Mesenchymal stem cell (in vitro differentiated cells and primary cell): ENCODE results near the gene COL4A2.
A peak's percentile ranks its signal among the peaks of the same experiment; 100 is the strongest.

Source experiments
- DNase-seq: peaks from one replicate; pipeline ENCODE4 v3.0.0-alpha.2; 2013
- H2AFZ ChIP-seq: one replicate; pipeline ENCODE4 v1.6.1; 2013; ENCODE audit warnings: low read depth, mild to moderate bottlenecking, control low read depth, inconsistent platforms, low read length, moderate library complexity
- H2AK5ac ChIP-seq: 2 replicates; pipeline ENCODE4 v1.6.1; 2013; ENCODE audit warnings: low read length, moderate library complexity, mild to moderate bottlenecking, inconsistent platforms; ENCODE audit not compliant: severe bottlenecking
- H2BK120ac ChIP-seq: one replicate; pipeline ENCODE4 v1.6.1; 2013; ENCODE audit warnings: low read depth, mild to moderate bottlenecking, inconsistent platforms, low read length, moderate library complexity
- H2BK12ac ChIP-seq, 2 experiments: one replicate each; pipeline ENCODE4 v1.6.1; 2013; ENCODE audit warnings: inconsistent platforms in 2 of 2, low read length in 2 of 2, mild to moderate bottlenecking in 2 of 2, moderate library complexity in 2 of 2, control low read depth in 1 of 2
- H2BK15ac ChIP-seq: one replicate; pipeline ENCODE4 v1.6.1; 2013; ENCODE audit warnings: mild to moderate bottlenecking, low read depth, inconsistent platforms; ENCODE audit not compliant: poor library complexity, severe bottlenecking
- H2BK5ac ChIP-seq: 2 replicates; pipeline ENCODE4 v1.6.1; 2013; ENCODE audit warnings: low read depth, mild to moderate bottlenecking, low read length, control low read depth, inconsistent platforms; ENCODE audit not compliant: poor library complexity, severe bottlenecking
- H3K14ac ChIP-seq, 2 experiments: one replicate each; pipeline ENCODE4 v1.6.1; 2013; ENCODE audit warnings: inconsistent platforms in 2 of 2, low read length in 2 of 2, control low read depth in 1 of 2, mild to moderate bottlenecking in 1 of 2, moderate library complexity in 1 of 2
- H3K18ac ChIP-seq, 2 experiments: one replicate each; pipeline ENCODE4 v1.6.1; 2013; ENCODE audit warnings: inconsistent platforms in 2 of 2, low read length in 2 of 2, control low read depth in 1 of 2, low read depth in 1 of 2, mild to moderate bottlenecking in 1 of 2
- H3K23ac ChIP-seq, 2 experiments: one replicate each; pipeline ENCODE4 v1.6.1; 2013; ENCODE audit warnings: inconsistent platforms in 2 of 2, low read length in 2 of 2, mild to moderate bottlenecking in 2 of 2, moderate library complexity in 2 of 2, control low read depth in 1 of 2
- H3K27ac ChIP-seq: 2 replicates; pipeline ENCODE4 v1.5.1; 2013; ENCODE audit warnings: mild to moderate bottlenecking, moderate library complexity, low read length, control low read depth, inconsistent platforms; ENCODE audit not compliant: poor library complexity, severe bottlenecking
- H3K27me3 ChIP-seq, 2 experiments: 2 replicates each; pipeline versions ENCODE4 v1.6.1 to v1.7.0; 2013; ENCODE audit warnings: low read length in 2 of 2, mild to moderate bottlenecking in 2 of 2, moderate library complexity in 2 of 2, control low read depth in 1 of 2, inconsistent platforms in 1 of 2; ENCODE audit not compliant: control insufficient read depth in 1 of 2, insufficient read depth in 1 of 2
- H3K36me3 ChIP-seq, 2 experiments: 2 replicates each; pipeline versions ENCODE4 v1.6.1 to v1.7.0; 2013; ENCODE audit warnings: low read length in 2 of 2, control low read depth in 1 of 2, inconsistent platforms in 1 of 2, low read depth in 1 of 2, mild to moderate bottlenecking in 1 of 2; ENCODE audit not compliant: insufficient read depth in 2 of 2, control insufficient read depth in 1 of 2
- H3K4ac ChIP-seq, 2 experiments: one replicate each; pipeline ENCODE4 v1.6.1; 2013; ENCODE audit warnings: inconsistent platforms in 2 of 2, low read length in 2 of 2, mild to moderate bottlenecking in 2 of 2, moderate library complexity in 2 of 2, control low read depth in 1 of 2, low read depth in 1 of 2
- H3K4me1 ChIP-seq: 2 replicates; pipeline ENCODE4 v1.6.1; 2013; ENCODE audit warnings: low read depth, low read length, control low read depth; ENCODE audit not compliant: control insufficient read depth, insufficient read depth
- H3K4me2 ChIP-seq: 2 replicates; pipeline ENCODE4 v1.6.1; 2013; ENCODE audit warnings: low read length, mild to moderate bottlenecking, inconsistent platforms; ENCODE audit not compliant: poor library complexity, severe bottlenecking
- H3K4me3 ChIP-seq, 2 experiments: 2 replicates each; pipeline versions ENCODE4 v1.5.1 to v1.7.0; 2013; ENCODE audit warnings: low read length in 2 of 2, mild to moderate bottlenecking in 2 of 2, control low read depth in 1 of 2, low read depth in 1 of 2; ENCODE audit not compliant: insufficient read depth in 1 of 2
- H3K79me1 ChIP-seq: replicated peaks from 2 replicates; pipeline ENCODE4 v1.6.1; 2013; ENCODE audit warnings: mild to moderate bottlenecking, control low read depth, low read length, inconsistent platforms; ENCODE audit not compliant: poor library complexity, severe bottlenecking
- H3K9ac ChIP-seq: 2 replicates; pipeline ENCODE4 v1.7.0; 2013; ENCODE audit warnings: mild to moderate bottlenecking, low read length, moderate library complexity
- H3K9me3 ChIP-seq: 2 replicates; pipeline ENCODE4 v1.7.0; 2013; ENCODE audit warnings: mild to moderate bottlenecking, low read length; ENCODE audit not compliant: control insufficient read depth
- H4K8ac ChIP-seq: one replicate; pipeline ENCODE4 v1.6.1; 2013; ENCODE audit warnings: inconsistent platforms, mild to moderate bottlenecking, low read length, moderate library complexity
- H4K91ac ChIP-seq: one replicate; pipeline ENCODE4 v1.6.1; 2013; ENCODE audit warnings: mild to moderate bottlenecking, low read length, inconsistent platforms
- WGBS: methylation state at CpG from one replicate; pipeline ENCODE4 v1.1.7; 2013; ENCODE audit warnings: mixed read lengths; 5-methylcytosine and 5-hydroxymethylcytosine counted together

COL4A2 gene

GRCh38 chr13:110356362-110356761 is 49.3 kb downstream of the COL4A2 start:
- no peak overlapping the region for H2AK5ac ChIP-seq
- no peak overlapping the region for H4K91ac ChIP-seq
- no peak overlapping the region for H3K27ac ChIP-seq
- H3K79me1 ChIP-seq: peaks cover 18% of the 10 kb centered on the region
- no peak overlapping the region for H2BK120ac ChIP-seq
- no peak overlapping the region for H3K18ac ChIP-seq
- H2BK5ac ChIP-seq: no peak overlapping the region
- no peaks in the 10 kb centered on the region for H3K9me3 ChIP-seq
- no peak overlapping the region for H2BK12ac ChIP-seq
- H3K4me3 ChIP-seq: no peak overlapping the region
- H3K4me2 ChIP-seq: no peak overlapping the region
- DNase-seq: no peak
- H3K9ac ChIP-seq: no peak overlapping the region
- H4K8ac ChIP-seq: no peak overlapping the region
- H3K4ac ChIP-seq: no peak overlapping the region
- H3K36me3 ChIP-seq: peaks cover 19 to 38% of the 10 kb centered on the region in 2 experiments
- H2AFZ ChIP-seq: no peak overlapping the region
- WGBS: 93% methylated on average over 12 of the region's 12 CpGs
- no peak overlapping the region for H2BK15ac ChIP-seq
- H3K23ac ChIP-seq: no peak overlapping the region
- no peaks in the 10 kb centered on the region for H3K27me3 ChIP-seq
- H3K4me1 ChIP-seq: peaks cover 26% of the 10 kb centered on the region
- no peak overlapping the region for H3K14ac ChIP-seq

- peak overlapping the region; percentile 78 for H2BK15ac ChIP-seq
- H3K9me3 ChIP-seq: no peaks in the 10 kb centered on the region
- H3K79me1 ChIP-seq: peaks cover 14% of the 10 kb centered on the region
- peak overlapping the region in 1 of 2 experiments; percentile 42 for H2BK12ac ChIP-seq
- peak overlapping the region in 1 of 2 experiments; percentile 91 for H3K23ac ChIP-seq
- H3K27me3 ChIP-seq: no peaks in the 10 kb centered on the region
- H3K4me3 ChIP-seq: no peak overlapping the region
- WGBS: 100% methylated on average over 3 of the region's 4 CpGs
- H4K8ac ChIP-seq: peak overlapping the region; percentile 19
- no peak for DNase-seq
- H2AFZ ChIP-seq: no peak overlapping the region
- peak overlapping the region in 1 of 2 experiments; percentile 72 for H3K14ac ChIP-seq
- H3K27ac ChIP-seq: peak overlapping the region; percentile 10
- no peak overlapping the region for H3K9ac ChIP-seq
- no peak overlapping the region for H3K4ac ChIP-seq
- H2BK120ac ChIP-seq: no peak overlapping the region
- H3K36me3 ChIP-seq: peaks cover 19 to 36% of the 10 kb centered on the region in 2 experiments
- H2BK5ac ChIP-seq: no peak overlapping the region
- H3K4me1 ChIP-seq: peaks cover 29% of the 10 kb centered on the region
- peak overlapping the region; percentile 38 for H2AK5ac ChIP-seq
- no peak overlapping the region for H4K91ac ChIP-seq
- H3K4me2 ChIP-seq: no peak overlapping the region
- H3K18ac ChIP-seq: peak overlapping the region in 1 of 2 experiments; percentile 41
These were observed 51.3 kb downstream of the COL4A2 start for GRCh38 chr13:110358381-110358780.

GRCh38 chr13:110359840-110360301 is 52.8 kb downstream of the COL4A2 start:
- H3K4me2 ChIP-seq: no peak overlapping the region
- H2BK120ac ChIP-seq: no peak overlapping the region
- peak; percentile 99 for DNase-seq
- H3K27ac ChIP-seq: peak overlapping the region; percentile 21
- no peaks in the 10 kb centered on the region for H3K9me3 ChIP-seq
- no peaks in the 10 kb centered on the region for H3K27me3 ChIP-seq
- no peak overlapping the region for H4K91ac ChIP-seq
- peaks cover 26% of the 10 kb centered on the region for H3K4me1 ChIP-seq
- H3K4ac ChIP-seq: peak overlapping the region in 1 of 2 experiments; percentile 7
- H3K4me3 ChIP-seq: no peak overlapping the region
- no peak overlapping the region for H4K8ac ChIP-seq
- peak overlapping the region; percentile 21 for H2AK5ac ChIP-seq
- H2AFZ ChIP-seq: no peak overlapping the region
- 14% methylated on average over 2 of the region's 7 CpGs for WGBS
- H3K36me3 ChIP-seq: peaks cover 19 to 33% of the 10 kb centered on the region in 2 experiments
- no peak overlapping the region for H3K23ac ChIP-seq
- H3K18ac ChIP-seq: peak overlapping the region in 1 of 2 experiments; percentile 61
- no peak overlapping the region for H3K14ac ChIP-seq
- no peak overlapping the region for H2BK12ac ChIP-seq
- H2BK5ac ChIP-seq: no peak overlapping the region
- H2BK15ac ChIP-seq: no peak overlapping the region
- H3K79me1 ChIP-seq: peaks cover 17% of the 10 kb centered on the region
- H3K9ac ChIP-seq: no peak overlapping the region

- H3K9ac ChIP-seq: peak overlapping the region; percentile 63
- peak overlapping the region in 1 of 2 experiments; percentile 40 for H3K18ac ChIP-seq
- peak overlapping the region in 1 of 2 experiments; percentile 80 for H3K14ac ChIP-seq
- H2BK15ac ChIP-seq: no peak overlapping the region
- peak overlapping the region; percentile 77 for H3K27ac ChIP-seq
- peak overlapping the region in 1 of 2 experiments; percentile 46 for H3K4ac ChIP-seq
- peak overlapping the region; percentile 87 for H2AK5ac ChIP-seq
- H3K27me3 ChIP-seq: no peaks in the 10 kb centered on the region
- H2BK120ac ChIP-seq: no peak overlapping the region
- peak overlapping the region; percentile 20 to 87 for H2BK12ac ChIP-seq
- no peak overlapping the region for H2AFZ ChIP-seq
- 85% methylated on average over 11 of the region's 11 CpGs for WGBS
- no peaks in the 10 kb centered on the region for H3K9me3 ChIP-seq
- H2BK5ac ChIP-seq: no peak overlapping the region
- no peak overlapping the region for H3K4me3 ChIP-seq
- H3K4me1 ChIP-seq: peaks cover 23% of the 10 kb centered on the region
- no peak overlapping the region for H3K23ac ChIP-seq
- no peak for DNase-seq
- peaks cover 19% of the 10 kb centered on the region for H3K79me1 ChIP-seq
- peak overlapping the region; percentile 83 for H4K8ac ChIP-seq
- peak overlapping the region; percentile 83 for H4K91ac ChIP-seq
- H3K36me3 ChIP-seq: peaks cover 19 to 35% of the 10 kb centered on the region in 2 experiments
- no peak overlapping the region for H3K4me2 ChIP-seq
These were observed 53.5 kb downstream of the COL4A2 start for GRCh38 chr13:110360598-110360997.
